Endodermal cell (in vitro differentiated cells): ENCODE measurements around the gene MFSD11. TPM values are rescaled to one million over a fixed set of nuclear protein-coding genes. Genes with fewer than 3 reads are reported as not detected.

ENCODE experiments used
- DNase-seq: peaks from one replicate; pipeline ENCODE4 v3.0.0-alpha.2; 2017
- H3K27ac ChIP-seq: 2 replicates; pipeline ENCODE4 v1.5.1; 2013; ENCODE audit warnings: mild to moderate bottlenecking, low read depth, low read length, moderate library complexity
- H3K27me3 ChIP-seq: 2 replicates; pipeline ENCODE4 v1.6.1; 2013; ENCODE audit warnings: mild to moderate bottlenecking, low read length, moderate library complexity; ENCODE audit not compliant: insufficient read depth, control insufficient read depth, poor library complexity, severe bottlenecking
- H3K36me3 ChIP-seq: 2 replicates; pipeline ENCODE4 v1.7.0; 2013; ENCODE audit warnings: mild to moderate bottlenecking, low read length, moderate library complexity; ENCODE audit not compliant: control insufficient read depth, insufficient read depth
- H3K4me1 ChIP-seq: one replicate; pipeline ENCODE4 v1.7.0; 2013; ENCODE audit warnings: low read length; ENCODE audit not compliant: control insufficient read depth, insufficient read depth
- H3K4me3 ChIP-seq: 2 replicates; pipeline ENCODE4 v1.5.1; 2013; ENCODE audit warnings: mild to moderate bottlenecking, low read length, moderate library complexity
- H3K9ac ChIP-seq: 2 replicates; pipeline ENCODE4 v1.6.1; 2013; ENCODE audit warnings: mild to moderate bottlenecking, low read length, moderate library complexity; ENCODE audit not compliant: poor library complexity, severe bottlenecking; ENCODE audit errors: extremely low read depth
- H3K9me3 ChIP-seq: 2 replicates; pipeline ENCODE4 v1.6.1; 2013; ENCODE audit warnings: mild to moderate bottlenecking, low read length, moderate library complexity; ENCODE audit not compliant: control insufficient read depth
- H3K27ac Mint-ChIP-seq: 2 replicates; pipeline ENCODE4 v1.8.0; 2020; ENCODE audit warnings: mixed read lengths
- H3K27me3 Mint-ChIP-seq: 2 replicates; pipeline ENCODE4 v1.8.0; 2021; ENCODE audit warnings: mild to moderate bottlenecking, mixed read lengths; ENCODE audit not compliant: insufficient read depth
- H3K36me3 Mint-ChIP-seq: 2 replicates; pipeline ENCODE4 v1.8.0; 2020; ENCODE audit warnings: low read depth, mixed read lengths
- H3K4me1 Mint-ChIP-seq: 2 replicates; pipeline ENCODE4 v1.8.0; 2020; ENCODE audit warnings: mixed read lengths
- H3K4me3 Mint-ChIP-seq: 2 replicates; pipeline ENCODE4 v1.8.0; 2020; ENCODE audit warnings: mild to moderate bottlenecking, moderate library complexity, mixed read lengths
- H3K9me3 Mint-ChIP-seq: 2 replicates; pipeline ENCODE4 v1.8.0; 2020; ENCODE audit warnings: mild to moderate bottlenecking, mixed read lengths
- CTCF ChIP-seq: fragments of 200-600 bp; sonication (generic); conservative IDR thresholded peaks from 2 replicates; pipeline ENCODE4 v1.5.0; 2021; ENCODE audit warnings: antibody characterized with exemption, mild to moderate bottlenecking
- WGBS, 2 experiments: methylation state at CpG; one replicate each; pipeline versions ENCODE4 v1.1.5 to v1.1.7; 2013; ENCODE audit warnings: missing lambda C conversion rate in 2 of 2, mixed read lengths in 1 of 2; ENCODE audit not compliant: insufficient coverage in 1 of 2, insufficient read length in 1 of 2; 5-methylcytosine and 5-hydroxymethylcytosine counted together
- microRNA-seq: library from miRNA; unstranded; fragments of <30 nt; microRNA quantifications from one replicate; pipeline ENCODE4 v1.2.0, GENCODE V29; 2020; ENCODE audit warnings: borderline microRNAs expressed
- total RNA-seq, 2 donors: library from RNA; stranded (reverse); fragmentation: NEBNext Ultra II Directional in 1 of 2; extraction: Animal tissue kit (Norgen Biotek cat#: 25700) in 1 of 2; gene quantifications; 2 replicates in 1 of 2; 3 replicates in 1 of 2; pipeline ENCODE4 v1.2.1, GENCODE V29; 2021

The MFSD11 gene
- total RNA-seq, 2 donors from 2014 or later, result 29.3 to 33.3 TPM

GRCh38 chr17:76824093-76824492, 86.2 kb downstream of the MFSD11 start:
- Histone ChIP-seq H3K9ac (no peak overlapping the region), H3K9me3 (no peaks in the 10 kb centered on the region), H3K36me3 (no peaks in the 10 kb centered on the region), H3K4me1 (no peaks in the 10 kb centered on the region), H3K4me3 (no peak overlapping the region), H3K27ac (no peak overlapping the region), H3K27me3 (no peaks in the 10 kb centered on the region)
- Mint-ChIP-seq H3K27ac (no peak overlapping the region), H3K9me3 (no peaks in the 10 kb centered on the region), H3K4me1 (no peaks in the 10 kb centered on the region), H3K36me3 (no peaks in the 10 kb centered on the region), H3K4me3 (no peak overlapping the region), H3K27me3 (peaks cover 2% of the 10 kb centered on the region)
- no peak for TF ChIP-seq CTCF
- WGBS, 2 experiments, result 88 to 90% methylated on average over 11 to 12 of the region's 12 CpGs
- no peak for DNase-seq

GRCh38 chr17:76826330-76827068, 88.6 kb downstream of the MFSD11 start:
- Histone ChIP-seq H3K4me1 (no peaks in the 10 kb centered on the region), H3K27me3 (no peaks in the 10 kb centered on the region), H3K9ac (no peak overlapping the region), H3K9me3 (no peaks in the 10 kb centered on the region), H3K27ac (no peak overlapping the region), H3K4me3 (no peak overlapping the region), H3K36me3 (no peaks in the 10 kb centered on the region)
- H3K4me3 Mint-ChIP-seq, result no peak overlapping the region
- no peaks in the 10 kb centered on the region for H3K9me3 Mint-ChIP-seq
- H3K4me1 Mint-ChIP-seq, result no peaks in the 10 kb centered on the region
- DNase-seq, result no peak
- H3K27me3 Mint-ChIP-seq, result peaks cover 2% of the 10 kb centered on the region
- no peaks in the 10 kb centered on the region for H3K36me3 Mint-ChIP-seq
- no peak for TF ChIP-seq CTCF
- WGBS, 2 experiments, result 89 to 92% methylated on average over 19 to 24 of the region's 24 CpGs
- no peak overlapping the region for H3K27ac Mint-ChIP-seq

GRCh38 chr17:76827736-76828135, 89.8 kb downstream of the MFSD11 start:
- no peaks in the 10 kb centered on the region for H3K4me1 ChIP-seq
- no peak for TF ChIP-seq CTCF
- Mint-ChIP-seq H3K36me3 (no peaks in the 10 kb centered on the region), H3K27me3 (peaks cover 2% of the 10 kb centered on the region), H3K9me3 (no peaks in the 10 kb centered on the region), H3K4me3 (no peak overlapping the region), H3K27ac (no peak overlapping the region), H3K4me1 (no peaks in the 10 kb centered on the region)
- no peak overlapping the region for H3K9ac ChIP-seq
- no peak for DNase-seq
- H3K9me3 ChIP-seq, result no peaks in the 10 kb centered on the region
- H3K27me3 ChIP-seq, result no peaks in the 10 kb centered on the region
- no peaks in the 10 kb centered on the region for H3K36me3 ChIP-seq
- WGBS, 2 experiments, result 90 to 91% methylated on average over 4 to 14 of the region's 14 CpGs
- no peak overlapping the region for H3K27ac ChIP-seq
- H3K4me3 ChIP-seq, result no peak overlapping the region

Small RNA genes within 50 kb of the gene (microRNA-seq; reads per million reads assigned to microRNA genes)
- gene MIR636, result 0.89 reads per million

Other genes with a start within 250 kb of the MFSD11 start
- gene RHBDF2, start 236.7 kb upstream of the MFSD11 start, total RNA-seq, result 10 to 100 TPM; 28.5 to 31.1 TPM
- gene CYGB, start 200.4 kb upstream of the MFSD11 start, total RNA-seq, result 1 to 10 TPM; 2.0 to 3.4 TPM
- gene PRCD, start 198.1 kb upstream of the MFSD11 start, total RNA-seq, result 1 to 10 TPM; 3.2 to 4.8 TPM
- gene ST6GALNAC2, start 152.3 kb upstream of the MFSD11 start, total RNA-seq, result 10 to 100 TPM; 15.1 to 26.9 TPM
- not detected for gene ST6GALNAC1, start 94.4 kb upstream of the MFSD11 start, total RNA-seq
- gene MXRA7, start 27.2 kb upstream of the MFSD11 start, total RNA-seq, result 10 to 100 TPM; 61.6 to 77.1 TPM
- 10 to 100 TPM; 17.0 to 20.3 TPM for gene JMJD6, start 11.5 kb upstream of the MFSD11 start, total RNA-seq
- 10 to 100 TPM; 31.3 to 39.9 TPM for gene METTL23, start 11.3 kb upstream of the MFSD11 start, total RNA-seq
- gene SRSF2, start 788 bp upstream of the MFSD11 start, total RNA-seq, result 100 to 1,000 TPM; 255 to 307 TPM
- 1 to 10 TPM; 2.9 to 3.3 TPM for gene MGAT5B, start 130.3 kb downstream of the MFSD11 start, total RNA-seq